Vagina (tissue), 2 donors: ENCODE results near the gene DYNC2I2.

Source experiments
- POLR2A ChIP-seq, 2 donors: fragments of 450-650 bp; IDR thresholded peaks; one replicate each; pipeline ENCODE4 v1.6.1; 2017; ENCODE audit warnings: antibody characterized with exemption in 2 of 2, mild to moderate bottlenecking in 2 of 2, moderate library complexity in 2 of 2
- POLR2AphosphoS5 ChIP-seq, 2 donors: sonication (generic); formaldehyde crosslinking; IDR thresholded peaks; one replicate each; pipeline ENCODE4 v1.9.0; 2017; ENCODE audit warnings: antibody characterized with exemption in 2 of 2, mild to moderate bottlenecking in 2 of 2, low read depth in 1 of 2; ENCODE audit not compliant: insufficient read depth in 1 of 2
- TF ChIP-seq, protein P1 (sequence below), 3 experiments: fragments of 450-650 bp in 2 of 3; fragments of 200-600 bp in 1 of 3; sonication (generic) in 1 of 3; IDR thresholded peaks; one replicate each; pipeline ENCODE4 v1.5.1; 2017 to 2019; ENCODE audit warnings: antibody characterized with exemption in 3 of 3, mild to moderate bottlenecking in 2 of 3, moderate library complexity in 2 of 3

DNA sequence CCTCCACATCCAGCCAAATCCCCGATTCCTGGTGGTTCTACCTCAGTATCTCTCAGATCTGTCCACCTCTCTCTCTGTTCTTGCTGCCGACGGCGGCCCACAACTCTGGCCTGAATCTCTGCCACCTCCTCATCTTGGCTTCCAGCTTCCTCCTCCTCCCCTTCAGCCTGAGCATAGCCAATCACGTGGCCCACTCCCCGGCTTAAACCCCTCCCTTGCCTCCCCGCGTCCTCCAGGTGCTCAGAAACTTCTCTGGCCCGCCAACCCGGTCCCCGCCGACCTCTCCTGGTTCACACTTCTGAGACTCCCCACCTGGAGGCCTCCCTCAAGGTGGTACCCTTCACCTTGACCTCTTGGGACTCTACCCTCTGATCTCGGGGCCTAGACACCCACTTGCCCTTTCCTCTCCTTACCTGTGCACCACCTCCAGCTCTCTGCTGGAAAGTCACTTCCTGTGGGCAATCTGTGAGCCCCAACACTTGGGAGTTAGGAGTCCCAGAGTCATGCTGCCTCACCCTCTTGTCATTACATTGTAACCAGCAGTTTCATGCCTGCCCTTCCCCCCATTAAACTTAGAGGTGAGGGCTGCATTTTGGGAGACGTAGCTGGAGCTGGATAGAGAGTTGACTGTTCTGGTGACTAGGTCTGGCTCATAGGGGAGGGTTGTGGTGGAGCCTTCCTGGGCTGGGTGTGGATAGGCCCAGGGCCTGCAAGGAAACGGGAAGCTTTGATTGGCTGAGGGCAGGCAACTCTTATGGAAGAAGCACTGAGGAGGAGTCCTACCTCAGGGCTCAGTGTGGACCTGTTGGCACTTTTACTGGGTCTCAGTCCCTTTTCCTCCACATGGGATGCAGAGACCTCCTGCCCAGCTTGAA is 27.9 kb upstream of the DYNC2I2 start:
- TF ChIP-seq, protein P1, sequence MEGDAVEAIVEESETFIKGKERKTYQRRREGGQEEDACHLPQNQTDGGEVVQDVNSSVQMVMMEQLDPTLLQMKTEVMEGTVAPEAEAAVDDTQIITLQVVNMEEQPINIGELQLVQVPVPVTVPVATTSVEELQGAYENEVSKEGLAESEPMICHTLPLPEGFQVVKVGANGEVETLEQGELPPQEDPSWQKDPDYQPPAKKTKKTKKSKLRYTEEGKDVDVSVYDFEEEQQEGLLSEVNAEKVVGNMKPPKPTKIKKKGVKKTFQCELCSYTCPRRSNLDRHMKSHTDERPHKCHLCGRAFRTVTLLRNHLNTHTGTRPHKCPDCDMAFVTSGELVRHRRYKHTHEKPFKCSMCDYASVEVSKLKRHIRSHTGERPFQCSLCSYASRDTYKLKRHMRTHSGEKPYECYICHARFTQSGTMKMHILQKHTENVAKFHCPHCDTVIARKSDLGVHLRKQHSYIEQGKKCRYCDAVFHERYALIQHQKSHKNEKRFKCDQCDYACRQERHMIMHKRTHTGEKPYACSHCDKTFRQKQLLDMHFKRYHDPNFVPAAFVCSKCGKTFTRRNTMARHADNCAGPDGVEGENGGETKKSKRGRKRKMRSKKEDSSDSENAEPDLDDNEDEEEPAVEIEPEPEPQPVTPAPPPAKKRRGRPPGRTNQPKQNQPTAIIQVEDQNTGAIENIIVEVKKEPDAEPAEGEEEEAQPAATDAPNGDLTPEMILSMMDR (IDR thresholded peaks at IDR 0.05) = no peak
- TF ChIP-seq POLR2A (IDR thresholded peaks at IDR 0.05) (peak in 1 of 2 donors; percentile 66), POLR2AphosphoS5 (IDR thresholded peaks at IDR 0.05; ENCODE audit: insufficient read depth in 1 of 2, low read depth in 1 of 2) (peak; percentile 3 to 77)
